GM19099 (cell line): ENCODE measurements around the gene NCAM1.

Experiments
- POLR2A ChIP-seq: IDR thresholded peaks from 3 replicates; pipeline ENCODE4 v1.6.1; 2011; ENCODE audit warnings: low read depth; ENCODE audit not compliant: insufficient read length; ENCODE audit errors: extremely low read depth

NCAM1 gene

DNA sequence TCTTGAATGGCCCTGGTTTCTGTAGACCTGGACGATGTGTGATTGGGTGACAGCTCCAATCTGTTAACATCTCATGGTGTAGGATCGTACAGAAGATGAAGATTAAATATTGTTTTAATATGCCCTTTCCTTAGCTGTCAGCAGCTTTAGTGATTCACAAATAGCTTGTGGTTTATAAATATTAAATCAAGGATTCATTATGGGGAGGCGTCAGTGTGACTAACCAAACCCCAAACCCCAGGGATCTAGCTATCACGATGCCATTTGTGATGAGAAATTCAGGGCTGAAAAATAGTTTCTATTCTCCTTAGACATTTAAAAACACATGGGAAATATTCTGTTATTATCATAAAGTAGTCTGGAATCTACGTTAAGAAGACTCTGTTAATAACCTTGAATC lies 73.4 kb downstream of the NCAM1 start:
- TF ChIP-seq POLR2A, result no peak

GRCh38 chr11:113035708-113036107 lies 74.5 kb downstream of the NCAM1 start:
- no peak for TF ChIP-seq POLR2A

DNA sequence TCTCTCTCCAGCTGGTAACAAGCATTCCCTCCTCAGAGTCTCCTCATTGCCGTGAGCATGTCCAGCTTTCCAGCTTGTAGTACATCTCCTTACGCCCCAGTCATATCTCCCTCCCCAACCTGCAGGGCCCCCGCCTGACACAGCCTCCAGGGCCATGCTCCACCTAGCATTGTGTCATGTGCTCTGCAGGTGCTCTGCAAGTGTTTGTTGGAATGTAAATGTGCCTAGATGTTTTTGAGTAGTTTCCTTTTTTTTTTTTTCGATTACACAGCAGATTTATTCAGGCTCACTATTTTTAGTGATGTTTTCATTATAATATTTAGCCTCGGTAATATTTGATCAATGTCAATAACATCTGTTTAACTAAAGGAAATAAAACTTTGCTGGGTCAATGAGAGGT lies 82.5 kb downstream of the NCAM1 start:
- TF ChIP-seq POLR2A, result no peak

GRCh38 chr11:113045146-113045545 lies 83.9 kb downstream of the NCAM1 start:
- no peak for TF ChIP-seq POLR2A

DNA sequence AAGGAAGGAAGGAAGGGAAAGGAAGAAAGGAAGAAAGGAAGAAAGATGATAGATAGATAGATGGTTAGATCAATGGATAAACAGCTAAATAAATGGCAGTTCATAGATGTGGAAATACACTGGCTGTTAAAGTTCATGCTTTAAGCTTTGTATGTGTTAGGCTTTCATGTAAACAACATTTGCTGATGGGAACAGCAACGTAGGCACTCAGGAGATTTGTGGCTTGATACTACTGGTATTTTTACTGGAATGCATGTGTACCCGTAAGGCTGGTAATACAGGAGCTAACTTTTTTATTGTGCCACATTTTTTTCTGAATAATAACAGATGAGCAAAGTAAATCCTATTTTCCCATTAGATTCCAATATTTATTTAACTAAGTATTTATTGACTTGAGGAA lies 85.6 kb downstream of the NCAM1 start:
- TF ChIP-seq POLR2A, result no peak

- TF ChIP-seq POLR2A, result no peak
Observed at GRCh38 chr11:113048820-113049768, 87.9 kb downstream of the NCAM1 start.

GRCh38 chr11:113057038-113057437 lies 95.8 kb downstream of the NCAM1 start:
- TF ChIP-seq POLR2A, result no peak

DNA sequence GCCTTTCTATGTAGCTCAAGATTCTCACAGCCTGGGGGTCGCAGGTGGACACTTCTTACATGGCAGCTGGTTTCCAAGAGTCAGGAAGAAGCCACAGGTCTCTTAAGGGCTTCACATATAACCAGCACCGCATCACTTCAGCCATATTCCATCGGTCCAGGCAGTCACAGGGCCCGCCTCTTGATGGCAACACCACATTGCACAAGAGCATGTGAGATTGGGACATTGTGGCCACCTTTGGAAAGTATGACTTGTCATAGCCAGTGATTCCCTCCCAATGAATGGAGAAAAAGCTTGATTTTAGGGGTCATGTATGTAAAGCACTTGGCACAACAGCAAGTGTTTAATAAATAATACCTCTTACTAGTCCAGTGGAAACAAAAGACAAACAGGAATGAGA lies 98.3 kb downstream of the NCAM1 start:
- no peak for TF ChIP-seq POLR2A

DNA sequence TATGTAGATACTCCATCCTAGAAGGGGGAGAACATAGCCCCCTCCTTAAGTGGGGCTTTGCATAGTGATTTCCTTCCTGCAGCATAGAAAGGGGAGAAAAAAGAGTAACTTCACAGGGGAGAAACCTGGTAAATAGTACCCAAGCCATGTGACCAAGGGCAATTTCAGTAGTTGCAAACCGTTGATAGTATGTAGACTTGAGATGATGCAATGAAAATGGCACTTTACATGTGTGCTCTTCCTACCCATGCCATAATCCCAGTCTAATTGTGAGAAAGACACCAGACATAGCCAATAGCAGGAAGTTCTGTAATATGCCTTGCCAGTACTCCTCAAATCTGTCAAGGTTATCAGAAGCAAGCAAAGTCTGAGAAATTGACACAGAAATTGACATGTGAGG lies 104.1 kb downstream of the NCAM1 start:
- no peak for TF ChIP-seq POLR2A

- no peak for TF ChIP-seq POLR2A
Observed at GRCh38 chr11:113072237-113072858, 111.1 kb downstream of the NCAM1 start.

GRCh38 chr11:113073290-113073953 lies 112.2 kb downstream of the NCAM1 start:
- no peak for TF ChIP-seq POLR2A

DNA sequence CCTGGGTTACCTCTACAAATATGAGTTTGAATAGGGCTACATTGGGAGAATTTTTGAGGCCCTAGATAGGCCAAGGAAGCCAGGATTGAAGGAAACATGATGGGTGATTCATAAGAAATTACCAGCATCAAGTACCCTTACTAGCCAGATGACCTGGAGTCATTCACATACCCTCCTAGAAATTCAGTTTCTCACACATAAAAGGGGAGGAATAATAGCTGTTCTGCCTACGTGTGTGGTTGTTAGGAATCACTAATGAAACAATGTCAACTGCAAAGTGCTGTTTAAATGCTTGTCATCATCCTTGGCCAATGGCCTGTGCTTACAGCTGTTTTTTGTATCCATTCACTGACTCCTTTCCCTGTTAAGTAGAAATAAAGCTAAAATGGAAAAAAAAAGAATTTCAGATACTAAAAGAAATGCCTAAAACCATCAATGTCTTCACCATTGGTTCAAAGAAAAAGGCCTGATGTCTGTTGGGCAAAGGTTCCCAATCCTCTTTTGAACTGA lies 114.4 kb downstream of the NCAM1 start:
- no peak for TF ChIP-seq POLR2A

DNA sequence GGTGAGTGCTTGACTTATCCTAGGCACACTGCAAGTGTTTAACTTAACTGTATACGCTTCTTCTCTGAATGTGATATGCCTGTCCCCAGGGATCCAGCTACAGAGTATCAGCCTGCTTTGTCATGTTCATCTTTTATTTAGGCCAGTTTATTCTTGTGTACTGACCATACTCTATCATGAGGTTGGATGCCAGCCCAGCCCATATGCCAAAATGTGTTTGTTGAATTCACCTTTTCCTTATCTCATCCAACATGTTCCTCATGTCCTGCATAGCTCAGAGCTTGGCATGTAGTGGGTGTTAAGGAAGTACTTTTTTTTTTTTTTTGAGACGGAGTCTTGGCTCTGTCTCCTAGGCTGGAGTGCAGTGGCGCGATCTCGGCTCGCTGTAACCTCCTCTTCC lies 116.2 kb downstream of the NCAM1 start:
- no peak for TF ChIP-seq POLR2A

DNA sequence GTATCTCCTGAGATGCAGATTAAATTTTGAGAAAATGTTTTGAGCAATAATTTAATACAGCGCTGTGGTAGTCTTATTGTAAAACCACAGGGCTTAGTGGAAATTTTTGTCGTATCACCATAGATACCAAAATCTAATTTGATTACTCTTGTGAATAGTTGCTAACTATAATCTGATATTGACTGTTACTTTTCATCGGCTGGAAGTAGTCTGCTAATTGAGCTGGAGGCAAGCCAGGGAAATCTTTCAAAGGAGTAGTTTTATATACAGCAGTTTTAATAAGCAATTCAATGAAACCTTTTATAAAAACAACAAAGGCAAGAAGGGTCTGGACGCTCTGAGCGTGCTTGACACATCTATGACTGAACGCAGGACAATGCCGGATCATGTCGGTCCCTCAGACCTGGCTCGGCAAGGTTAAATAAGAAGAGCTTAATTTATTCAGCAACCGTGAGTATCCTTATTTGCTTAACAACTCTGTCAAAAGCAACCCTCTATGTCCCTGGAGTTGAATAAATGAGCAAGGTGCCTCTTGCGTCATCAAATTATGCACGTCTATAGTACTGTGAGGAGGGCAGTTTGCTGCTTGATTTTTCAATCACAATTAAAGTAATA lies 121.2 kb downstream of the NCAM1 start:
- TF ChIP-seq POLR2A, result no peak

DNA sequence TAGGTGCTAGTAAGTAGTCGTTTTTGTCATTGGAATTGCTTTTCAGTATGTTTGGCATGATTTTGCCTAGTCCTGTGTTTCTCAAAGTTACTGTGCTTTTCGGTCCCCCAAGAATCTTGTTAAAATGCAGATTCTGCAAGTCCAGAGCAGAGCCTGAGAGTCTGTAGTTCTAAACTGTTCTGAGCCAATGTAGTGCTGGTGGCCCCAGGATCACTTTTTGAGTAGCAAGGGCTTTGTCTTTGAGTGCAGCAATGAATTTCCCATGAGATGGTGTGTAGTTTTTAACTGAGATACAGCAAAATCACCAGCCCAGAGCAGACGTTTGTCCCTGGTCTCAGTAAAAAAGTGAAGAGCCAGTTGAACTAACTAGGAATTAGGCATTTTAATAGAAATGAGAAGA lies 122.4 kb downstream of the NCAM1 start:
- TF ChIP-seq POLR2A, result no peak

DNA sequence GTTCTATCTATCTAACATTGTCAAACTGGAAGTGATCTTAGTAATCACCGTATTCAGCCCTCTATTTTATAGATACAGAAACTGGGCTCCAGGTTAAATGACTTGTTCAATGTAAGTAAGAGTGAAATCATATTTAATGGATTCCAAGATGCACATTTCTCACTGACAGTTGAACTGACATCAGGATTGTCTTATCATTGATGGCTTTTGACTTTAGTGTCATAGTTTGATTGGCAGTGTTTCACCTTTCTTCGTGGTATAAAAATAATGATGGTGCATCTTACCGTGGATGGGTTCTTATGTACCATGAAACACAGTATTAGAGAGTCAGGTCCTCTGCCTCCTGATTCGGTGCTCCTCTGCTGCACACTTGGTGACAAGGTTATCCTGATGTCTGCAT lies 123.1 kb downstream of the NCAM1 start:
- TF ChIP-seq POLR2A, result no peak

DNA sequence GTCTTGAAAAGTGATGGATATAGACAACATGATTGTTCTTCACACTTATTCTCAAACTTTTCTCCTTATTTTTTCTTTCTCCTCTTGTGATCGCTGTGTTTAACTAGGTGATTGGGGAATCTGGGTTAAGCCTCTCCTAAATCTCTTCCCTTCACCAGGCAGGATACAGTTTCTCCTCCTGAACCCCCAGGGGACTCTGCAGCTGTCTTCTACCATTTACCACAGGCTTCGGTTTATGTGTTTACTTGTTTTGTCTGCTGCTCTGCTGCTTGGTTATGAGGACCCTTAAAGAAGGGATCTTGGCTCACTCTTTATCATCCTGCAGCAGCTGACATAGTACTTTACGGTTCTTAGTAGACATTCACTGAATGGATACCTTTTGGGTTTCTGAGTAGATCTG lies 124.2 kb downstream of the NCAM1 start:
- TF ChIP-seq POLR2A, result no peak
